NT2/D1 (cell line): ENCODE results near the gene KPNA2.
"Not testable (repeated sequence)": the region's sequence is repeated elsewhere in the genome, so short reads cannot be mapped to it uniquely, and the experiment has no call there.

ENCODE experiments used
- DNase-seq: peaks from one replicate; pipeline ENCODE4 v3.0.0-alpha.2; 2011; ENCODE audit warnings: low read depth, low spot score
- H3K27me3 ChIP-seq: 2 replicates; pipeline ENCODE4 v1.6.0; 2011; ENCODE audit warnings: mild to moderate bottlenecking; ENCODE audit not compliant: insufficient read length, insufficient read depth
- H3K36me3 ChIP-seq: 2 replicates; pipeline ENCODE4 v1.6.1; 2011; ENCODE audit warnings: mild to moderate bottlenecking, low read length, mixed read lengths; ENCODE audit not compliant: insufficient read depth, insufficient read length
- H3K4me1 ChIP-seq: 2 replicates; pipeline ENCODE4 v1.5.1; 2011; ENCODE audit not compliant: insufficient read depth, insufficient read length
- H3K4me3 ChIP-seq: 2 replicates; pipeline ENCODE4 v1.5.1; 2011; ENCODE audit warnings: low read depth; ENCODE audit not compliant: insufficient read length
- H3K9ac ChIP-seq: 2 replicates; pipeline ENCODE4 v1.6.0; 2011; ENCODE audit warnings: low read depth; ENCODE audit not compliant: insufficient read length
- H3K9me3 ChIP-seq: 2 replicates; pipeline ENCODE4 v1.5.1; 2011; ENCODE audit warnings: mild to moderate bottlenecking, low read length; ENCODE audit not compliant: insufficient read depth
- SUZ12 ChIP-seq: IDR thresholded peaks from 2 replicates; pipeline ENCODE4 v1.6.1; 2011; ENCODE audit not compliant: insufficient read length, insufficient read depth; ENCODE audit errors: extremely low read depth
- YY1 ChIP-seq: IDR thresholded peaks from 2 replicates; pipeline ENCODE4 v1.6.1; 2011; ENCODE audit not compliant: insufficient read length, insufficient read depth
- ZNF274 ChIP-seq: IDR thresholded peaks from 2 replicates; pipeline ENCODE4 v1.6.1; 2011; ENCODE audit warnings: mild to moderate bottlenecking, low read depth, low read length

Gene KPNA2

GRCh38 chr17:68021963-68022362 is 13.6 kb upstream of the KPNA2 start:
- Histone ChIP-seq H3K4me1 (no peaks in the 10 kb centered on the region), H3K9me3 (no peaks in the 10 kb centered on the region), H3K27me3 (no peaks in the 10 kb centered on the region), H3K4me3 (no peak overlapping the region), H3K9ac (no peak overlapping the region), H3K36me3 (no peaks in the 10 kb centered on the region)
- TF ChIP-seq SUZ12, result no peak
- TF ChIP-seq ZNF274, result no peak
- no peak for TF ChIP-seq YY1
- no peak for DNase-seq

GRCh38 chr17:68022547-68022946 is 13.0 kb upstream of the KPNA2 start:
- DNase-seq, H3K36me3 ChIP-seq, H3K4me1 ChIP-seq, H3K4me3 ChIP-seq, H3K9me3 ChIP-seq, H3K27me3 ChIP-seq, H3K9ac ChIP-seq: not testable (repeated sequence)

GRCh38 chr17:68029512-68030215 is 5.9 kb upstream of the KPNA2 start:
- TF ChIP-seq SUZ12 (no peak), YY1 (no peak), ZNF274 (no peak)
- Histone ChIP-seq H3K4me1 (peaks cover 3% of the 10 kb centered on the region), H3K4me3 (no peak overlapping the region), H3K27me3 (no peaks in the 10 kb centered on the region), H3K9me3 (no peaks in the 10 kb centered on the region), H3K36me3 (no peaks in the 10 kb centered on the region), H3K9ac (no peak overlapping the region)
- no peak for DNase-seq

- Histone ChIP-seq H3K4me3 (peak overlapping the region; percentile 3), H3K4me1 (peaks cover 3% of the 10 kb centered on the region), H3K27me3 (no peaks in the 10 kb centered on the region), H3K9me3 (no peaks in the 10 kb centered on the region), H3K36me3 (peaks cover 30% of the 10 kb centered on the region), H3K9ac (peak overlapping the region; percentile 58)
- DNase-seq, result peak; percentile 87
- no peak for TF ChIP-seq SUZ12
- TF ChIP-seq ZNF274, result no peak
- TF ChIP-seq YY1, result no peak
Observed at GRCh38 chr17:68033636-68034451, 1.7 kb upstream of the KPNA2 start.

GRCh38 chr17:68034452-68034776 is 1.1 kb upstream of the KPNA2 start:
- peaks cover 36% of the 10 kb centered on the region for H3K36me3 ChIP-seq
- no peaks in the 10 kb centered on the region for H3K27me3 ChIP-seq
- no peaks in the 10 kb centered on the region for H3K9me3 ChIP-seq
- DNase-seq, result no peak
- TF ChIP-seq ZNF274 (no peak), SUZ12 (no peak), YY1 (no peak)
- H3K4me3 ChIP-seq, result no peak overlapping the region
- no peak overlapping the region for H3K9ac ChIP-seq
- peaks cover 1% of the 10 kb centered on the region for H3K4me1 ChIP-seq

GRCh38 chr17:68035131-68035522 is 408 bp upstream of the KPNA2 start:
- no peaks in the 10 kb centered on the region for H3K9me3 ChIP-seq
- DNase-seq, result no peak
- TF ChIP-seq SUZ12, result no peak
- TF ChIP-seq ZNF274, result no peak
- TF ChIP-seq YY1, result no peak
- H3K36me3 ChIP-seq, result peaks cover 41% of the 10 kb centered on the region
- no peaks in the 10 kb centered on the region for H3K27me3 ChIP-seq
- peak overlapping the region; percentile 27 for H3K9ac ChIP-seq
- H3K4me3 ChIP-seq, result peak overlapping the region; percentile 16
- H3K4me1 ChIP-seq, result no peaks in the 10 kb centered on the region

GRCh38 chr17:68036304-68037147 is 991 bp downstream of the KPNA2 start:
- Histone ChIP-seq H3K9ac (peak overlapping the region; percentile 100), H3K36me3 (peaks cover 55% of the 10 kb centered on the region), H3K4me1 (no peaks in the 10 kb centered on the region), H3K4me3 (peak overlapping the region; percentile 99), H3K9me3 (no peaks in the 10 kb centered on the region), H3K27me3 (no peaks in the 10 kb centered on the region)
- DNase-seq, result no peak
- TF ChIP-seq SUZ12, result no peak
- no peak for TF ChIP-seq YY1
- TF ChIP-seq ZNF274, result no peak
